Measurements from ENCODE around the gene ACER1.
"Not testable (repeated sequence)": the region's sequence is repeated elsewhere in the genome, so short reads cannot be mapped to it uniquely, and the experiment has no call there.

ACER1 gene

DNA sequence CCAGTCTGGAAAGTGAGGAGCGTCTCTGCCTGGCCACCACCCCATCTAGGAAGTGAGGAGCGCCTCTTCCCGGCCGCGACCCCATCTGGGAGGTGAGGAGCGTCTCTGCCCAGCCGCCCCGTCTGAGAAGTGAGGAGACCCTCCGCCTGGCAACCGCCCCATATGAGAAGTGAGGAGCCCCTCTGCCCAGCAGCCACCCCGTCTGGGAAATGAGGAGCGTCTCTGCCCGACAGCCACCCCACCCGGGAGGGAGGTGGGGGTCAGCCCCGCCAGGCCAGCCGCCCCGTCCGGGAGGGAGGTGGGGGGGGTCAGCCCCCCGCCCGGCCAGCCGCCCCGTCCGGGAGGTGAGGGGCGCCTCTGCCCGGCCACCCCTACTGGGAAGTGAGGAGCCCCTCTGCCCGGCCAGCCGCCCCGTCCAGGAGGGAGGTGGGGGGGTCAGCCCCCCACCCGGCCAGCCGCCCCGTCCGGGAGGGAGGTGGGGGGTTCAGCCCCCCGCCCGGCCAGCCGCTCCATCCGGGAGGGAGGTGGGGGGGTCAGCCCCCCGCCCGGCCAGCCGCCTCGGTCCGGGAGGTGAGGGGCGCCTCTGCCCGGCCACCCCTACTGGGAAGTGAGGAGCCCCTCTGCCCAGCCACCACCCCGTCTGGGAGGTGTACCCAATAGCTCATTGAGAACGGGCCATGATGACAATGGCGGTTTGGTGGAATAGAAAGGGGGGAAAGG, 22.1 kb upstream of the ACER1 start:
- H3K36me3 ChIP-seq (ENCODE audit: control insufficient read depth, insufficient read depth, low read length); H3K9me3 ChIP-seq (ENCODE audit: control insufficient read depth, low read length); H3K4me3 ChIP-seq (ENCODE audit: extremely low read depth, insufficient read depth, low read length, poor library complexity, severe bottlenecking); H3K27ac ChIP-seq (ENCODE audit: low read depth, low read length, severe bottlenecking); H3K4me1 ChIP-seq (ENCODE audit: control insufficient read depth, insufficient read depth, low read length, poor library complexity, severe bottlenecking): not testable (repeated sequence)
- WGBS, 2 experiments (ENCODE audit: insufficient coverage in 2 of 2) = 80 to 97% methylated on average over 6 to 13 of the region's 46 CpGs

- H3K4me1 ChIP-seq (ENCODE audit: control insufficient read depth, insufficient read depth, low read length, poor library complexity, severe bottlenecking) = no peaks in the 10 kb centered on the region
- H3K4me3 ChIP-seq (ENCODE audit: extremely low read depth, insufficient read depth, low read length, poor library complexity, severe bottlenecking) = no peak overlapping the region
- H3K9me3 ChIP-seq (ENCODE audit: control insufficient read depth, low read length) = no peaks in the 10 kb centered on the region
- WGBS, 2 experiments (ENCODE audit: insufficient coverage in 2 of 2) = 90 to 100% methylated on average over 1 to 2 of the region's 4 CpGs
- no peaks in the 10 kb centered on the region for H3K36me3 ChIP-seq (ENCODE audit: control insufficient read depth, insufficient read depth, low read length)
- H3K27ac ChIP-seq (ENCODE audit: low read depth, low read length, severe bottlenecking) = no peak overlapping the region
Measured at GRCh38 chr19:6354098-6354674, 20.8 kb upstream of the ACER1 start.

- 91% methylated on average over 2 of the region's 2 CpGs; no CpG with 5 or more reads in 1 of the 2 experiments for whole genome bisulfite sequencing, 2 experiments (ENCODE audit: insufficient coverage in 2 of 2)
- no peaks in the 10 kb centered on the region for H3K4me1 ChIP-seq (ENCODE audit: control insufficient read depth, insufficient read depth, low read length, poor library complexity, severe bottlenecking)
- H3K4me3 ChIP-seq (ENCODE audit: extremely low read depth, insufficient read depth, low read length, poor library complexity, severe bottlenecking) = no peak overlapping the region
- H3K9me3 ChIP-seq (ENCODE audit: control insufficient read depth, low read length) = no peaks in the 10 kb centered on the region
- no peak overlapping the region for H3K27ac ChIP-seq (ENCODE audit: low read depth, low read length, severe bottlenecking)
- no peaks in the 10 kb centered on the region for H3K36me3 ChIP-seq (ENCODE audit: control insufficient read depth, insufficient read depth, low read length)
Measured at GRCh38 chr19:6352381-6353165, 19.2 kb upstream of the ACER1 start.

GRCh38 chr19:6350688-6351087, 17.3 kb upstream of the ACER1 start:
- no peak overlapping the region for H3K4me3 ChIP-seq (ENCODE audit: extremely low read depth, insufficient read depth, low read length, poor library complexity, severe bottlenecking)
- H3K9me3 ChIP-seq (ENCODE audit: control insufficient read depth, low read length) = no peaks in the 10 kb centered on the region
- no peaks in the 10 kb centered on the region for H3K36me3 ChIP-seq (ENCODE audit: control insufficient read depth, insufficient read depth, low read length)
- H3K27ac ChIP-seq (ENCODE audit: low read depth, low read length, severe bottlenecking) = no peak overlapping the region
- no peaks in the 10 kb centered on the region for H3K4me1 ChIP-seq (ENCODE audit: control insufficient read depth, insufficient read depth, low read length, poor library complexity, severe bottlenecking)
- WGBS, 2 experiments (ENCODE audit: insufficient coverage in 2 of 2) = 67% methylated on average over 1 of the region's 2 CpGs; no CpG with 5 or more reads in 1 of the 2 experiments

DNA sequence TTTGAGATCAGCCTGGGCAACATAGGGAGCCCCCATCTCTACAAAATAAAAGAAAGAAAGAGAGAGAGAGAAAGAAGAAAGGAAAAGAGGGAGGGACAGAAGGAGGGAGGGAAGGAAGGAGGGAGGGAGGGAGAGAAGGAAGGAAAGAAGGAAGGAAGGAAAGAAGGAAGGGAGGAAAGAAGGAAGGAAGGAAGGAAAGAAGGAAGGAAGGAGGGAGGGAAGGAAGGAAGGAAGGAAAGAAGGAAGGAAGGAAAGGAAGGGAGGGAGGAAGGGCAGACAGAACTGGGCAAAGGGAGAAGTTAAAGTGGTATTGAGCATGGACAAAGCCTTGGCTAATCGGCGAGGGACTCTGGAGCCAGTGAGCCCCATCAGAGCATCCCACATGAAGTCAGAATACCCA, 15.9 kb upstream of the ACER1 start:
- not testable (repeated sequence) for H3K9me3 ChIP-seq (ENCODE audit: control insufficient read depth, low read length); H3K4me3 ChIP-seq (ENCODE audit: extremely low read depth, insufficient read depth, low read length, poor library complexity, severe bottlenecking); H3K36me3 ChIP-seq (ENCODE audit: control insufficient read depth, insufficient read depth, low read length); H3K4me1 ChIP-seq (ENCODE audit: control insufficient read depth, insufficient read depth, low read length, poor library complexity, severe bottlenecking); H3K27ac ChIP-seq (ENCODE audit: low read depth, low read length, severe bottlenecking)
- 80 to 89% methylated on average over 2 of the region's 2 CpGs for WGBS, 2 experiments (ENCODE audit: insufficient coverage in 2 of 2)

DNA sequence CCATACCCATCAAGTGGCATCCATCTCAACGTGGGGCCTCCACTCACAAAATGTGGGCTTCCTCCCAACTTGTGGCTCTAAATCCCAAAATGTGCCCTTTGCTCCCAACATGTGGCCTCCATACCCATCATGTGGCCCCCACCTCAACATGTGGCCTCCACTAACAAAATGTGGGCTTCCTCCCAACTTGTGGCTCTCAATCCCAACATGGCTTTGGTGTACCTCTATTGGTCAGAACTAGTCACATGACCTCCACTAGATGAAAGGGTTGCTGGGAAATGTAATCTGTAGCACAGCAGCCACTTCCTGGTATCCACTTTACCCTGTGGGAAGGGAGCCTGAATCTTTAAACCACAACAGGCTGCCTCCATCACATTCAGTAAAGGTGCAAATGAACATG, 10.1 kb upstream of the ACER1 start:
- H3K4me1 ChIP-seq (ENCODE audit: control insufficient read depth, insufficient read depth, low read length, poor library complexity, severe bottlenecking) = no peaks in the 10 kb centered on the region
- H3K36me3 ChIP-seq (ENCODE audit: control insufficient read depth, insufficient read depth, low read length) = no peaks in the 10 kb centered on the region
- H3K4me3 ChIP-seq (ENCODE audit: extremely low read depth, insufficient read depth, low read length, poor library complexity, severe bottlenecking) = no peak overlapping the region
- H3K27ac ChIP-seq (ENCODE audit: low read depth, low read length, severe bottlenecking) = no peak overlapping the region
- peaks cover 5% of the 10 kb centered on the region for H3K9me3 ChIP-seq (ENCODE audit: control insufficient read depth, low read length)
- 67 to 92% methylated on average over 1 of the region's 1 CpG for WGBS, 2 experiments (ENCODE audit: insufficient coverage in 2 of 2)

DNA sequence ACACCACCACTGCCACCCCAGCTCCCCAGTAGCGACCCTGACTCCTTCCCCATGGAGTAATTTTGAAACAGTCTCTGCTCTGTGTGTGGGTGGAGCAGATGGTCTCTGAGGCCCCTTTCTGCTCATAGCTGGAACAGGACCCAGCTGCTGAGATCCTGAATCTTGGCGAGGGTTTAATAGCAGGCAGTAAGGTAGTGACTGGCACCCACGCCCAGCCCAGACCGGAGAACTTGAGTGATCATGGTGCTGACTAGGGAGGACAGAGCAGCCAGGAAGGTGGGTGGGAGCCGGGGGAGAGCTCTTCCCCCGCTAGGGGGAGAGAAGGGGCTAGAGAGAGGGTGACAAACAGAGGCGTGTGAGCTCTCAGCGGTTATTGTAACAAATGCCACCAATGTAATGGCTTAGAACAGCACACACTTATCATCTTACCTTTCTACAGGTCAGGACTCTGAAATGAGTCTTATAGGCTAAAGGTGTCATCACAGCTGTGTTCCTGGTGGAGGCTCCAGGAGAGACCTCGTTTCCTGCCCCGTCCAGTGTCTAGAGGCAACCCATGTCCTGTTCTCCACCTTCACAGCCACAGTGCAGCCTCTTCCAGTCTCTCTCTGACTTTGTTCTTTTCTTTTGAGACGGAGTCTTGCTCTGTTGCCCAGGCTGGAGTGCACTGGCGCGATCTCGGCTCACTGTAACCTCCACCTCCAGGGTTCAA, 7.2 kb upstream of the ACER1 start:
- no peak overlapping the region for H3K27ac ChIP-seq (ENCODE audit: low read depth, low read length, severe bottlenecking)

DNA sequence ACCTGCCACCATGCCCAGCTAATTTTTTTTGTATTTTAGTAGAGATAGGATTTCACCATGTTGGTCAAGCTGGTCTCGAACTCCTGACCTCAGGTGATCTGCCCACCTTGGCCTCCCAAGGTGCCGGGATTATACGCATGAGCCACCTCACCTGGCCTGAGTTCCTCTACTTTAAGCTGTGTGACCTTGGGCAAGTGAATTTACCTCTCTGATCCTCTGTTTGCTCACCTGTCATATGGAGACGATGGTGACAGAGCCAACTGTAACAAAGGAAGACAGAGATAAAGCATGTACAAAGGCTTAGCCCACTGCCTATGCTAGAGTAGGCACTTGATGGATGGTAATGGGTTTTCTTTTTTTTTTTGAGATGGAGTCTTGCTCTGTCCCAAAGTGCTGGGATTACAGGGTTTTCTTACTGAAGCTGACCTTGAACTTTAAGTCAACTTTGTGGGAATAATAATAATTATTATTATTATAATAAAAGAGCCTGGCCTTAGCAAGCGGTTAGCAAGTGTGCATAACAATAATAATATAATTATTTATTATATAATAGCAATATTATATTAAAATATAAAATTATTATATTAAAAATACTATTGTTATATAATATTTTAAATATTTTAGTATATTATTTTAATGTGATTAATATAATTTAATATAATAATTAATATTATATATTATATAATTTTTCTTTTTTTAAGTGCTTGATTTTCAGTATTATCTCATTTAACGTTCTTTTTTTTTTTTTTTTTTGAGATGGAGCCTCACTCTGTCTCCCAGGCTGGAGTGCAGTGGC, 1.3 kb upstream of the ACER1 start:
- Histone ChIP-seq H3K4me3 (ENCODE audit: extremely low read depth, insufficient read depth, low read length, poor library complexity, severe bottlenecking) (no peak overlapping the region), H3K36me3 (ENCODE audit: control insufficient read depth, insufficient read depth, low read length) (no peaks in the 10 kb centered on the region), H3K9me3 (ENCODE audit: control insufficient read depth, low read length) (peaks cover 5% of the 10 kb centered on the region), H3K4me1 (ENCODE audit: control insufficient read depth, insufficient read depth, low read length, poor library complexity, severe bottlenecking) (no peaks in the 10 kb centered on the region), H3K27ac (ENCODE audit: low read depth, low read length, severe bottlenecking) (no peak overlapping the region)
- WGBS, 2 experiments (ENCODE audit: insufficient coverage in 2 of 2) = 77 to 89% methylated on average over 2 to 4 of the region's 6 CpGs

More for the DNA sequence above, 7.2 kb upstream of the ACER1 start:
- H3K9me3 ChIP-seq (ENCODE audit: control insufficient read depth, low read length) = peaks cover 5% of the 10 kb centered on the region
- WGBS, 2 experiments (ENCODE audit: insufficient coverage in 2 of 2) = 74 to 77% methylated on average over 8 to 9 of the region's 14 CpGs
- no peaks in the 10 kb centered on the region for H3K36me3 ChIP-seq (ENCODE audit: control insufficient read depth, insufficient read depth, low read length)
- no peaks in the 10 kb centered on the region for H3K4me1 ChIP-seq (ENCODE audit: control insufficient read depth, insufficient read depth, low read length, poor library complexity, severe bottlenecking)
- no peak overlapping the region for H3K4me3 ChIP-seq (ENCODE audit: extremely low read depth, insufficient read depth, low read length, poor library complexity, severe bottlenecking)

- Histone ChIP-seq H3K27ac (ENCODE audit: low read depth, low read length, severe bottlenecking) (no peak overlapping the region), H3K9me3 (ENCODE audit: control insufficient read depth, low read length) (no peaks in the 10 kb centered on the region), H3K36me3 (ENCODE audit: control insufficient read depth, insufficient read depth, low read length) (no peaks in the 10 kb centered on the region), H3K4me3 (ENCODE audit: extremely low read depth, insufficient read depth, low read length, poor library complexity, severe bottlenecking) (no peak overlapping the region), H3K4me1 (ENCODE audit: control insufficient read depth, insufficient read depth, low read length, poor library complexity, severe bottlenecking) (no peaks in the 10 kb centered on the region)
- WGBS, 2 experiments (ENCODE audit: insufficient coverage in 2 of 2) = 77 to 87% methylated on average over 5 of the region's 5 CpGs
Measured at GRCh38 chr19:6326815-6327214, 6.6 kb downstream of the ACER1 start.

DNA sequence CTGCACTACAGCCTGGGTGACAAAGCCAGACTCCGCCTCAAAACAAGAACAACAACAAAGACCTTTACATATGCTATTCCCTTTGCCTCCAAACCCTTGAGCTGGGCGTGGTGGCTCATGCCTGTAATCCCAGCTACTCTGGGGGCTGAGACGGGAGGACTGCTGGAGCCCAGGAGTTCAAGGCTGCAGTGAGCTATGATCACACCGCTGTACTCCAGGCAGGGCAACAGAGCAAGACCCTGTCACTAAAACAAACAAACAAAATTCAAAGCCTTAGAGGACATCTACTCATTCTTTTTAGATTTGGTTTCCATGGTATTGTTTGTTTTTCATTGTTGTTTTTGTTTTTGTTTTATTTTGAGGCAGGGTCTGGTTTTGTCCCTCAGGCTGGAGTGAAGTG, 7.8 kb downstream of the ACER1 start:
- H3K36me3 ChIP-seq (ENCODE audit: control insufficient read depth, insufficient read depth, low read length) = no peaks in the 10 kb centered on the region
- H3K9me3 ChIP-seq (ENCODE audit: control insufficient read depth, low read length) = no peaks in the 10 kb centered on the region
- H3K4me1 ChIP-seq (ENCODE audit: control insufficient read depth, insufficient read depth, low read length, poor library complexity, severe bottlenecking) = no peaks in the 10 kb centered on the region
- WGBS, 2 experiments (ENCODE audit: insufficient coverage in 2 of 2) = 48 to 78% methylated on average over 3 of the region's 4 CpGs
- H3K27ac ChIP-seq (ENCODE audit: low read depth, low read length, severe bottlenecking) = no peak overlapping the region
- H3K4me3 ChIP-seq (ENCODE audit: extremely low read depth, insufficient read depth, low read length, poor library complexity, severe bottlenecking) = no peak overlapping the region
